HG03520 (cell line): Measurements from ENCODE around the gene C6orf163.
A peak's percentile ranks its signal among the peaks of the same experiment; 100 is the strongest.
"Not testable (repeated sequence)": the region's sequence is repeated elsewhere in the genome, so short reads cannot be mapped to it uniquely, and the experiment has no call there.

Experiments
- ATAC-seq: cut with Tn5 transposase; IDR thresholded peaks from one replicate; pipeline ENCODE4 v1.9.1; 2021; ENCODE audit warnings: mild to moderate bottlenecking, moderate library complexity; ENCODE audit not compliant: unreplicated experiment

Gene C6orf163

DNA sequence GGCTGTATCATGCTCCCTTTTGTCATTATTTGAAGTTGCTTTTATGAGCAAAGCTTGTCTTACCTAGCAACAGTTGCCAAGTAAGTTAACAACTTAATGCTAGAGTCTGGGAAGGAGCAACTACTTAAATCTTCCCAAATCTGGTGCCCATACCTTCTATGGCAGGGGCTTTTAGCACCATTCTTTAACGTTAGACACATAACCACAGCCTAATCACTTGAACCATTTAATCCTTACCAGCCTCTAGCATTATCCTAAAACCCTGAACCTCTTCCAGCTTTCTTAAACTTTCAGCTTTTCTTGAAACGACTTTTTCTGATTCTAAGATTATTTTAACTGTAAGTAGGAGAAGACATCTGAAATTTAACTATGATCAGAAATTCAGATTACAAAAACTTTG lies at the start of gene C6orf163:
TSS of gene C6orf163 (plus strand) at position 83 of the 400 bp plus-strand sequence. CDS start at position 370, 287 bp downstream.
- ATAC-seq, result no peak

DNA sequence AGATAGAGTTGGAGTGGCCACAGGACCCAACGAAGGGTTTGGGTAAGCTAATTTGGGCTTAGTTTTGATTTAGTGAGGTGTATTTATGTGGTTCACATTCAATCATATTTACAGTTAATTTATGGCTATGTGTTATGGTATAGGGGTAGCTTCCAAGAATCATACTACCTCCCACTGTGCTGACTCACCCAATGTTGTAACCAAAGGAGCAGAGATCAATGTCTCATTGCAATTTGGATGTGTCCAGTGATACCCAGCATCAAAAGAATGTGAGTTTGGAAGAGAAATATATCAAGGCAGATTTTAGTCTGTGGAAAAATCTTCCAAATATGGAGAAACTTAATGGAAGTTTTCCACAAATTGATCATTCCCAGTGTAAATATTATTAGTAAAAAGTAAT lies 47.5 kb upstream of the C6orf163 start:
- ATAC-seq, result no peak

DNA sequence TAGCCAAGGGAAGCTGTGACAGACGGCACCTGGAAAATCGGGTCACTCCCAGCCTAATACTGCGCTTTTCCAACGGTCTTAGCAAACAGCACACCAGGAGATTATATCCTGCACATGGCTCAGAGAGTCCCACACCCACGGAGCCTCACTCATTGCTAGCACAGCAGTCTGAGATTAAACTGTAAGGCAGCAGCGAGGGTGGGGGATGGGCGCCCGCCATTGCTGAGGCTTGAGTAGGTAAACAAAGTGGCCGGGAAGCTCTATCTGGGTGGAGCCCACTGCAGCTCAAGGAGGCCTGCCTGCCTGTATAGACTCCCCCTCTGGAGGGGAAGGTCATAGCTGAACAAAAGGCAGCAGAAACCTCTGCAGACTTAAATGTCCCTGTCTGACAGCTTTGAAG lies 43.3 kb upstream of the C6orf163 start:
- ATAC-seq, result not testable (repeated sequence)

DNA sequence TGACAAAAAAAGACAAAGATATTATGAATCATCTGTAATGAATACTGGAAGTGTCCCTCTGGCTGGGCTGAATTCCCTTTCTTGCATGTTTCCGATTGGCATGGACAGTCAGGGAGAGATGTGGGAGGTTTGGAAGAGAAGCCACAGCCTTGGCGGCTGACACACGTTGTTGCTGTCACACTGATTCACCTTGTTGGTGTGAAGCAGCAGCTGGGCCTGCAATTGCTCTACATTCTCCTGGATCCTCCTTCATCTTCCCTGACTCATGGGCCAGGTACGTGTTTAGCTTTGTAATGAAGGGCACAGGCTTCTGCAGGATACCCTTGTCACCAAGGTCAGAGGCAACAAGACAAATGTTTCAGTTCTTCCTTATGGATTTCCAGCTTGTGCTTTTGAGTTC lies 35.6 kb upstream of the C6orf163 start:
- ATAC-seq, result no peak

DNA sequence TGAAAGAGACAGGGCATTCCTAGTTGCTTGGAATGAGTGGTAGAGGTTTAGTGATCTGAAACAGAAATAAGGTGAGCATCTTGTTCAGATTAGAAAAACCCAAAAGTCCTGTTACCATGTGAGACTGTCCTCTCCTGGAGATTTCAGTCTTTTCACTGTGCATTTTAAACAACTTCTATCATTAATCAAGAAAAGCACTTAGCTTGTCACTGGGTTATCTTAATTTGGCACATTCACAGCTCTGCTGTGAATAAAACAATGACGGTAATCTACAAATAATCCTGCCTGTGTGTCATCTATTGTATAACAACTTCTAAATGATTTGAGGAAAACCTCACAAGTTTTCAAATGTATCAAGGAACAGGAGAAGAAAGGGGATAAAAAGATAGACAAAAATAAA lies 31.8 kb upstream of the C6orf163 start:
- no peak for ATAC-seq

DNA sequence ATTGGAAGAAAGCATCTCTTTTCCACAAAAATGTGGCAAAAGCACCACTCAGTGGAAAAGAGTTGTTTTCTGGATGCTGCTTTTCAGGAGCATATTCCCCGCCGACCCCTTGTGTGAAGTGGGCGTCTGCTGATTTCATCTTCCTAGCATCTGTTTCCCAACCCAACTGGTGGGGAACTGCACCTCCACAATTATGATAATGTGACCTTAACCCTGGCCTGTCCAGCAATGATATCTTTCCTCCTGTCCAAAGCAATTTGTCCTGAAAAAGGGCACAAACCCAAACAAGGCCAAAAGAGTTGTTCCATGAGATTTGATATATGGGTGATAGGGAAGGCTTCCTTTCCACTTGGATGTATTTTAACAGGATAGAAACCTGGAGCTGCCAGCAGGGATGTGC lies 29.5 kb upstream of the C6orf163 start:
- ATAC-seq, result no peak

DNA sequence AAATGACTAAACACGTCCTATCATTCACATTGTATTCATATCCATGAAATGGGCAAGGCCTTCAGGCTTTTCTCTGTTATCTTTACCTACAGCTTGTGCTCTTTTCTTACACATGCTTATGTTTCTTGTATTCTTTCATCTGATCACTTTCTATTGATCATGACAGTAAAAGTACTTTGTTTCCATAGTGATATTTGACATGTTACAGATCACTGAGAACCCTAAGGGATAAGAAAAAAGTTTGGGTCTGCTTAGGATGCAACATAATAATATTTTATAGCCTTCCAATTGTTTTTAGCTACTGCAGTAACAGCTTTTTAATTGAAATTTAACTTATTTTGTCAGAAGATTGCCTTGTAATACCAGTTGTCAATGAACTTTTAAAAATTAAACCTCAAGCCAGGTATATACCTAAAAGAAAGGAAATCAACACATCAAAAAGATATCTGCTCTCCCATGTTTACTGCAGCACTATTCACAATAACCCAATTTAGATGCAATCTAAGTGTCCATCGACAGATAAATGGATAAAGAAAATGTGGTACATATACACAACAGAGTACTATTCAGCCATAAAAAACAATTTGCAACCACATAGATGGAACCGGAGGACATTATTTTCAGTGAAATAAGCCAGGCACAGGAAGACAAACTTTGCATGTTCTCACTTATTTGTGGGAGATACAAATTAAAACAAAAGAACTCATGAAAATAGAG lies 25.2 kb upstream of the C6orf163 start:
- ATAC-seq, result no peak

DNA sequence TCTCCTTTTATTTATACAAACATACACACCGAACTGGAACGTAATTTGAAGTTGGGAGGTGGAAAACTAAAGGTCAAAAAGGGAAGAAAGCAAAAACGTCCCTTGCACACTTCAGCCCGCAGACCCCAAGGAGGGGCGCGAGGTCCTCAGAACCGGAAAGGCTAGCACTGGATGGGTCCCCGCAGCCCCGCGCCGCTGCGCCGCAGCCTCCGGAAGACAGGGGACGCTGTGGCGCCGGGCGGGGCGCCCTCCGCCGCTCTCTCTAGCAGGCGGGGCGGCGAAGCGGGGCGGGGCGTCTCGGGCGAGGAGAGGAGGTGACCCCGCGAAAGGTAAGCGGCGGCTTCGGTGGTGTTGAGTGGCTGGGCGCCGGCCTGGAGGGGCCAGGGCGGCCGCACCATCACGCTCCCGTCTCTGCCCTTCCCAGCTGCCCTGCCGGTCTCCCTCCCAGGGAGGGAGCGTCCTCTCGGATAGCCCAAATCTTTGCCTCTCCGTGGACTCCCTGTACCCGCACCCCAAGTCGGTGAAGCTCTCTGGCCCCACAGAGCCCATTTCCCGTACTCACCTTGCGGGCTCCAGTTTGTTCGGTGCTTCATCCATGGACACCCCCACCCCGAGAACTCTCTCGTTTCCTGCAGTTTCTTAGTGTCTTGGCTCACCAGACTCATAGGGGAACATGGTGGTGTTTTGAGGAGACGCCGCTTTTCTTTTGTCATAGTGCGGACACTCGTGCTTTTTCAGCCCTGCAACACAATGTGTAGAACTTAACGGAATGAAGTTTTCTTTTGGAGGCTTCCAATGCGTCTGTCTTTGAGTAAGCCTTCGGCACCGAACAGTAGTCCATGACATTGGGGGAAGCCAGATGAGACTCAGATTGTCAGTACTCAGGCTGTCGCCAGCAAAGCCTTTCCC lies 22.1 kb upstream of the C6orf163 start, which contains the start of gene SMIM8:
TSS of gene SMIM8 (plus strand) at position 285 of the 909 bp plus-strand sequence. CDS start 14,444 bp downstream, outside the sequence.
- peak; percentile 100 for ATAC-seq

DNA sequence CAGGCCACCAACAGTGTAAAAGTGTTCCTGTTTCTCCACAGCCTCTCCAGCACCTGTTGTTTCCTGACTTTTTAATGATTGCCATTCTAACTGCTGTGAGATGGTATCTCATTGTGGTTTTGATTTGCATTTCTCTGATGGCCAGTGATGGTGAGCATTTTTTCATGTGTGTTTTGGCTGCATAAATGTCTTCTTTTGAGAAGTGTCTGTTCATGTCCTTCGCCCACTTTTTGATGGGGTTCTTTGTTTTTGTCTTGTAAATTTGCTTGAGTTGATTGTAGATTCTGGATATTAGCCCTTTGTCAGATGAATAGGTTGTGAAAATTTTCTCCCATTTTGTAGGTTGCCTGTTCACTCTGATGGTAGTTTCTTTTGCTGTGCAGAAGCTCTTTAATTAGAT lies 20.7 kb upstream of the C6orf163 start:
- ATAC-seq, result not testable (repeated sequence)

DNA sequence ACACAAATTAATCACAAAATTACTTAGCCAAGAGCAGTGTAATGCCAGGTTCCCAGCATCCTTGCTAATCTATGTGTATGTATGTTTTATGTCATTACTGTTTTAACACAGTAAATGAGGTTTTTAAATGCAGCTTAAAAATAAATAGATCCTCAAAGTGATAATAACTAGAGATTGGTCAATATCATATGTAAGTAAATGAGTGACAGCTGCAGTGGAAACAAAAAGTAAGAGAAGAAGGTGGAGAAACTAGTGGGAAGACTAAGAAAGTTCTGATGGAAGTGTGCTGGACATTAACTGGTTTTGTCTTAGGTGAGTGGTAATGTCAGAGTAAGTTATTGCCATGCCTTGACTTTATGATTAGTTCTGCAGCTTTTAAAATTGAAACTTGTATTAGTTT lies 13.7 kb upstream of the C6orf163 start:
- ATAC-seq, result no peak

DNA sequence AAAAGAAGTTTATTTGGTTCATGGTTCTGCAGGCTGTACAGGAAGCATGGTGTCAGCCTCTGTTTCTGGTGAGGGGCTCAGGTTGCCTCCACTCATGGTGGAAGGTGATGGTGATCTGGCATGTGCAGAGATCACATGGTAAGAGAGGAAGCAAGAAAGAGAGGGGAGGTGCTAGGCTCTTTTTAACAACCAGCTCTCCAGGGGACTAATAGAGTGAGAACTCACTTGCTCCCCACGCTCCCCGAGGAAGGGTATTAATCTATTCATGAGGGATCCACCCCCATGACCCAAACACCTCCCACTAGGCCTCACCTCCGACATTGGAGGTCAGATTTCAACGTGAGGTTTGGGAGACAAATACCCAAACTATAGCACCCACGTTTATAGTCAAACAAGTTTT lies 11.6 kb upstream of the C6orf163 start:
- no peak for ATAC-seq

DNA sequence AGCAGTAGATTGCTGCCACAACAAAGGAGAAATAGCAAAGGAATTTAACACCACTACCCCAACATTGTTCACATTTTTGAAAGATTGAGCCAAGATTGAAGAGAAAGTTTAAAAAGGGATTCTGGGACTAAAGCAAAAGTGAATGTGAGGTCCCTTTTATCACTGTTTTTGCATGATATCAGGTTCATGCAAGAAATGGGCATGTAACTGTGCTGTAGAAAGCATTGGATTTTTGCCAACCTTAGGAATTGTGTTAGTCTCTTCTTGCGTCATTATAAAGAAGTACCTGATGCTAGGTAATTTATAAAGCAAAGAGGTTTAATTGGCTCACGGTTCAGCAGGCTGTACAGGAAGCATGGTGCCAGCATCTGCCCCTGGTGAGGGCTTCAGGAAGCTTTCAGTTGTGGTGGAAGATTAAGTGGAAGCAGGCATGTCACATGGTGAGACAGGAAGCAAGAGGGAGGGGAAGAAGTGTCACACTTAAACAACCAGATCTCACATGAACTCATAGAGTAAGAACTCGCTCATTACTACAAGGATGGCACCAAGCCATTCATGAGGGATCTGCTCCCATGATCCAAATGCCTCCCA lies 10.9 kb upstream of the C6orf163 start:
- ATAC-seq, result no peak

DNA sequence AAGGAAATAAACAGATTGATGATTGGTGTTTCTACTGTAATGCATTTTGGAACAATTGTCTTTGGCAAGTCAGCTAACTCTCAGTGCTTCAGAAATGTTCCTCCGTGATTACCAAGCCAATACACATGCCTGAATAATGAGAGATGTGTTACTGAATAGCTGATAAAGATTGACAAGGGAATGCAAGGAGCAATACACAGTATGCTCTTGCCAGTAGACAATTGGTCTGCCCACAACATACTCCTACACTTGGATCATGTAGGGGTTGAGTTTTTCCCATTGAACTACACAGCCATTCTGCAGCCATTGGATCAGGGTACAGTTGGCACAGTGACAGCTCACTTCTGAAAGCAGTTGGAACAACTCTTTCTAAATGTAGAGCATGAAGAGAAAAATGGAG lies 9.9 kb upstream of the C6orf163 start:
- ATAC-seq, result no peak

DNA sequence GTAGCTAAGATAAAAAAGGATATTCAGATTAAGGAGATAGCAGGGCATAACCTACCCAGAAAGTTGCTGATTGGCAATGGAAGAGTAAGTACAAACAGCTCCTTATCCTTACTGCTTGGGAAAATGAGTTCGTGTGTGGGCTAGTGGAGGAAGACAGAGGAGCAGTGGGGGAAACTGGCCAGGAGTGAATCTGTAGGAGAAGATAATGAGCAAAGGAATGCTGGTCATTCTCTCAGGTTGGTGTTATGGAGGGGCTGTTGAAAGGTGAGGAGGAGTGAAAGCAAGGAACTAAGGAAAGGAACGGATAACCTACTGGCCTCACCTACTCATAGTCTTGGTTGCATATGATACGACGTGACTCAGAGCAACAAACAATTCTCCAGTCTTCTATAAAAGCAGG lies 8.2 kb upstream of the C6orf163 start:
- no peak for ATAC-seq

DNA sequence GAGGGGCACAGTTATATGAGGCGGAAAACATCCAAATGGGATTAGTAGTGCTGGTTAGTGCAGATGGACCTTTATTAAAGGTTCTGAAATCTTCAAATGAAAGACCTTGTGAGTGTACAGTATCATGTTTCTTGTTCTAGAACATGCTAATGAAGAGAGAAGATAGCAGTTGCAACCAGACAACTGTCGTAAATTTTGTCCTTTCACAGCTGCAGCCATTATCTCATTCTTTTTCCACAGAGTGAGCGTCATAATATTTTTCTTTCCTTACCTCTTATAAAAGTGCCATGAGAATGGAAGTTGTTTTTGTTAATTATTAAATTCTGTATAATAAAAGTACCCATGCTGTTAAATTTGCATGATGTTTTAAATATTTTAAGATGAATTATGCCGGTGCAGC lies 4.4 kb upstream of the C6orf163 start:
- no peak for ATAC-seq

DNA sequence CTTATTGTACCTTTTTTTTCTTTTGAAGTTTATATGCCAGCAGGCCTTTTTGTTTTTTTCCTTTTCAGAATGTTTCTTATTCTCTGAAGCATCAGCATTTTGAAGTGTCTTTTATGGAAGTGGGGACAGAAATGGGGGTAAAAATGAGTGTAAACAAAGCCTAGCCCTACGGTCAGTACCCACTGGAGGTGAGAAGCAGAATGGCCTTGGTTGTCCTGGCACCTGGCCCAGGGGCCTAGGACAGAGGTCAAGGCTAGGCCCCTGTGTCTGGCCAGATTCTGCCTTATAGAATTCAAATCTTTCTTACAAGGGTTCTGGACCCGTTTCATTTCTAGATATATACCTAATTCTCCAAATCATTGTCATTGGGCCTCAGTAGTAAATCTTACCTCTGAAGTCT lies 3.5 kb upstream of the C6orf163 start:
- no peak for ATAC-seq

DNA sequence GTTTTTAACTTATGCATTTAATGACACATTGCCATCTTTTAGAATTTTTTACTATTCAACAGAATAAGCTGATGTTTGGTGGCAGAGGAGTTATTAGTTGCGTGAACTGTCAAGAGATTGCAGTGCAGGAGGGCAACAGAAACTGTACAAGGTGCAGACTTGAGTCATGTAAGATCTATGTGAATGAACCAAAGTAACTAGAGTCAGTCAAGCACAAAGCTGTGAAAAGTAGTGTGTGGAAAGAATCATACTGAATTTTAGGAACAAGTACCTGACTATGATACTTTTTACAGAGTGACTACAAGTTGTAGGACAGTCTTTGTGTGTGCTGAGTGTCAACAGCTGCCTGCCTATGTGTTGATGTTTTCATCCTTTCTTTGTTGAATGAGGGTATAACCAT lies 2.7 kb upstream of the C6orf163 start:
- ATAC-seq, result peak; percentile 87

DNA sequence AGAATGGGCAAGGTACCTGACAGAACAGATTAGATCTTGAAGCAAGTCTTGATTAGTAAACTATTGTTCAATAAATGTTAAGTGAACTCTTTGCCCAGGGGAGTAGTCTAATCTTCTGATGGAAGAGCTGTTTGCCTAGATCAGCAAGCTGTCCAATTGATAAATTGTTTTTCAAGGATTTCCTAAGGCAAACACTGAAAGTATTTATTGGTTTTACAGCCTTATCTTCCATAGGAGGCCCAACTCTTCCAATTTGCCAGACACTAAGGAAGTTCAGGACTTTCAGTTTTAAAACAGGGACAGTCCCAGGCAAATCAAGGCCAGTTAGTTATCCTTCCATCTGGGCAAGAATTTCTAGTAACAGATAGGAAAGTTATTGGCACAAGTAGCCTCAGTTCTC lies 1.8 kb upstream of the C6orf163 start:
- no peak for ATAC-seq

DNA sequence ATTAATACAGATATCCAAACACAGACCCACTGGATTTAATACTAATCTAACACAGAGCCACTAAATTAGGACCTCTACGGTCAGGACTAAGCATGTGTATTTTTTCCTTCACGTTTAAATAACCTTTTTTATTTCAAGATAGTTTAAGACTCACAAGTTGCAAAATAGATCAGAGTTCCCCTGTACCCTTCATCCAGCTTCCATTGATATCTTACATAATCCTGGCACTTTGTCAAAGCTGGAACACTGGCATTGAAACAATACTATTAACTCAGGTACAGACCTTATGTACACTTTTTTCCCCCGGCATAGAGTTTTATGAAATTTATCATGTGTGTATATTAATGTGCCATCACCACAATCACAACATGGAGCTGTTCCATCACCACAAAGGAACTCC lies 2.1 kb downstream of the C6orf163 start:
- no peak for ATAC-seq

DNA sequence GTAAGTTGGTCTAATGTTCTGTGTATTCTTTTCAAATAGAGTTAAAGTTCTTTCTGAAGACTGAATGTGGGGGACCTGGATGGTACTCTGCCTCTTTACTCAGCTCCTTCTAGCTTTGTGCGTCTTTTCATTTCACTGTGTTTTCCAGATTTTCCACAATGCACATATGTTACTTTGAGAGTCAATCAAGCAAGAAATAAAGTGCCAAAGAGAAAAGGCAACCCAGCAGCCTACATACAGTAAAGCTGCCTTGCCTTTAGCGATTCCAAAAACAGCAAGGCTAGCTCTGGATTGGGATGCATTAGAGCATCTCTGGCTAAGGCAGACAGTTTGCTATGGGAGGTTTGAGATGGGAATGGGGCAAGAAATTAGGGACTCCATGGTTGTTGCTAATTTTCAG lies 5.3 kb downstream of the C6orf163 start:
- ATAC-seq, result no peak

DNA sequence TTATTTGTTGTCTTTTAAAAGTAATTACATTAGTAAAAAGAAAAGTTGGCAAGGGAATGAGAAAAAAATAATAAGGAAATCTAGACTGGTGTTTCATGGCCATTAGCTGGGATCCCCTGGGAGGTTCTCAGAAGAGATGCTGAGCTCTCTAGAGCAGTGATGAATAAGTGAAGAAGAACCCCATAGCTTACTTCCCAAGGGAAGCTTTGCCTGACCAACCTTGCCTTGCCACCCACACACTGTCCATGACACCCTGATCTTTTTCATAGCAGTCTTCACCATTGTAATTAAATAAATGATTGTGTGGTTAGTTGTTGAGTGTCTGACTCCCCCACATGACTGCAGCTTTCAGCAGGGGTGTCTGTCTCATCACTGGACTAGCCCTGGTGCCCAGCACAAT lies 5.9 kb downstream of the C6orf163 start:
- no peak for ATAC-seq

DNA sequence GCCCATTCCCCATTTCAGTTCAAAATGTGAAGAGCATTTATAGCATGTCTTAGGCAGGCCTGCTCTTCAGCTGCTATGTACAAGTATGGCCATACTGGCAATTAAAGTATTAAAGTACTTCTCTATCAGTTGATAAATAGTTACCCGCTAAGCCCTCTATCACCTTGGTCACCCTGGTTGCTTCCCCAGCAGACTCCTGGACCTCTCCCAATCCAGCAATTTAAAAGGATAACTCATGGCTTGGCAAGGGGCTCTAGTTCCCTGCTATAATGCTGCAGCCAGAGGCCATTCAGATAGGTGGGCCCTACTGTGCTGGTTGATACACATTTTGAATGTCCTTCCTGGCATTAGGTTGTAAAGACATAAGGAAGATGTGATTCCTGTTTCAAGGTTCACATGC lies 7.0 kb downstream of the C6orf163 start:
- no peak for ATAC-seq
